BE2C (cell line): ENCODE data around the gene CASP10.

ENCODE experiments used
- DNase-seq: peaks from one replicate; pipeline ENCODE4 v3.0.0-alpha.2; 2020
- H3K27me3 ChIP-seq: fragments of 250-450 bp; sonication (Bioruptor Pico); 2 replicates; pipeline ENCODE4 v1.5.1; 2020; ENCODE audit warnings: mild to moderate bottlenecking
- H3K36me3 ChIP-seq: fragments of 250-450 bp; sonication (Bioruptor Pico); 2 replicates; pipeline ENCODE4 v1.5.1; 2020; ENCODE audit warnings: mild to moderate bottlenecking
- H3K4me1 ChIP-seq: fragments of 250-450 bp; sonication (Bioruptor Pico); 2 replicates; pipeline ENCODE4 v1.5.1; 2020
- H3K4me3 ChIP-seq: 2 replicates; pipeline ENCODE4 v1.5.1; 2011; ENCODE audit warnings: low read depth, low read length
- H3K9me3 ChIP-seq: fragments of 250-450 bp; sonication (Bioruptor Pico); 2 replicates; pipeline ENCODE4 v1.5.1; 2020
- CTCF ChIP-seq: IDR thresholded peaks from 2 replicates; pipeline ENCODE4 v1.5.1; 2012; ENCODE audit warnings: mild to moderate bottlenecking, low read depth, low read length

Gene CASP10

GRCh38 chr2:201185863-201186262 is 2.9 kb downstream of the CASP10 start:
- Histone ChIP-seq H3K27me3 (no peaks in the 10 kb centered on the region), H3K4me1 (no peaks in the 10 kb centered on the region), H3K36me3 (no peaks in the 10 kb centered on the region), H3K4me3 (no peak overlapping the region), H3K9me3 (no peaks in the 10 kb centered on the region)
- no peak for DNase-seq
- TF ChIP-seq CTCF, result no peak

DNA sequence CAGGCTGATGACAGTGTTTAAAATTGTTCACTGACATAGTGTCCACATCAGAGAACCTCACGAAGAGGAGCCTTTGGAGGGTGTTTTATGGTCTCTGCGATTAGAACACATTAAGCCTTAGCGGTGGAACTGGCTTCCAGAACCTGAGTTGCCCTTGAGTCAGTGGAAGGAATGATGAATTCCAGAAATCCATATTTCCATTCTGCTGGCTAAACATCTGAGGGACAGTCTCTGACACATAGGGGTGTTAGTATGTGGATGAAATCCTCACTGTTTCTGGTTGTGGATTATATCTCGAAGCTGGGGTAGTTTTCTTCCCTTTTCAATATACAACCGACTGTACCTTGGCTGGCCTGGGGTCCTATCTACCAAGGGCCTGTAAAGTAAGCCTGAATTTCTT is 4.0 kb downstream of the CASP10 start:
- Histone ChIP-seq H3K27me3 (no peaks in the 10 kb centered on the region), H3K4me1 (no peaks in the 10 kb centered on the region), H3K9me3 (no peaks in the 10 kb centered on the region), H3K36me3 (no peaks in the 10 kb centered on the region), H3K4me3 (no peak overlapping the region)
- DNase-seq, result no peak
- no peak for TF ChIP-seq CTCF

- H3K4me3 ChIP-seq, result no peak overlapping the region
- no peaks in the 10 kb centered on the region for H3K9me3 ChIP-seq
- no peak for DNase-seq
- no peak for TF ChIP-seq CTCF
- no peaks in the 10 kb centered on the region for H3K4me1 ChIP-seq
- no peaks in the 10 kb centered on the region for H3K36me3 ChIP-seq
- no peaks in the 10 kb centered on the region for H3K27me3 ChIP-seq
Observed at GRCh38 chr2:201188449-201188848, 5.5 kb downstream of the CASP10 start.

GRCh38 chr2:201191132-201191875 is 8.4 kb downstream of the CASP10 start:
- no peaks in the 10 kb centered on the region for H3K4me1 ChIP-seq
- DNase-seq, result no peak

GRCh38 chr2:201194097-201194496 is 11.2 kb downstream of the CASP10 start:
- Histone ChIP-seq H3K4me1 (no peaks in the 10 kb centered on the region), H3K4me3 (no peak overlapping the region), H3K27me3 (no peaks in the 10 kb centered on the region), H3K9me3 (no peaks in the 10 kb centered on the region), H3K36me3 (no peaks in the 10 kb centered on the region)
- no peak for DNase-seq
- no peak for TF ChIP-seq CTCF

More at GRCh38 chr2:201191132-201191875, 8.4 kb downstream of the CASP10 start:
- TF ChIP-seq CTCF, result no peak
- Histone ChIP-seq H3K27me3 (no peaks in the 10 kb centered on the region), H3K4me3 (no peak overlapping the region), H3K9me3 (no peaks in the 10 kb centered on the region), H3K36me3 (no peaks in the 10 kb centered on the region)

GRCh38 chr2:201195331-201195730 is 12.4 kb downstream of the CASP10 start:
- H3K4me1 ChIP-seq, result no peaks in the 10 kb centered on the region; the same call in 1 of the 2 replicates
- TF ChIP-seq CTCF, result no peak
- no peak overlapping the region for H3K4me3 ChIP-seq
- H3K27me3 ChIP-seq, result no peaks in the 10 kb centered on the region
- H3K36me3 ChIP-seq, result no peaks in the 10 kb centered on the region
- DNase-seq, result no peak
- H3K9me3 ChIP-seq, result no peaks in the 10 kb centered on the region
